Colonic mucosa (tissue), 4 donors: ENCODE results near the gene INSL6. TPM values are rescaled to one million over a fixed set of nuclear protein-coding genes. Genes with fewer than 3 reads are reported as not detected.

Source experiments
- DNase-seq: peaks from one replicate; pipeline ENCODE4 v3.0.0-alpha.2; 2020
- H3K27ac ChIP-seq: fragments of 200-600 bp; one replicate; pipeline ENCODE4 v1.8.0; 2021
- H3K27me3 ChIP-seq: fragments of 200-600 bp; one replicate; pipeline ENCODE4 v1.8.0; 2021
- H3K36me3 ChIP-seq: fragments of 200-600 bp; one replicate; pipeline ENCODE4 v1.8.0; 2021
- H3K4me1 ChIP-seq: fragments of 200-600 bp; one replicate; pipeline ENCODE4 v1.8.0; 2021; ENCODE audit warnings: mild to moderate bottlenecking
- H3K4me3 ChIP-seq: fragments of 200-600 bp; one replicate; pipeline ENCODE4 v1.8.0; 2021
- H3K9ac ChIP-seq, 2 donors: one replicate each; pipeline ENCODE4 v1.7.0; 2013; ENCODE audit warnings: control low read depth in 2 of 2, low read depth in 2 of 2, low read length in 2 of 2
- H3K9me3 ChIP-seq: fragments of 200-600 bp; one replicate; pipeline ENCODE4 v1.8.0; 2021
- CTCF ChIP-seq: fragments of 200-600 bp; IDR thresholded peaks from one replicate; pipeline ENCODE4 v1.8.0; 2022; ENCODE audit warnings: antibody characterized with exemption, mild to moderate bottlenecking
- intact Hi-C: fragments of 100-400 bp; cut with DNase I; formaldehyde crosslinking; loops from one replicate; pipeline ENCODE4 v1.14.1; 2022
- total RNA-seq, 2 donors: library from RNA; stranded (reverse); fragmentation: NEBNext Ultra II Directional in 1 of 2; extraction: Animal tissue kit (Norgen Biotek cat#: 25700) in 1 of 2; gene quantifications; one replicate each; pipeline ENCODE4 v1.2.1, GENCODE V29; 2021
- donor health status: healthy.
- donor health status: DM: no; HTN: no; CAD: no.
- donor health status: DM: no; HTN: no; CAD: no.

INSL6 gene
- total RNA-seq, 2 donors from 2014 or later = not detected

- no peak overlapping the region for H3K9ac ChIP-seq
- no peak overlapping the region for H3K27ac ChIP-seq
- TF ChIP-seq CTCF = no peak
- H3K9me3 ChIP-seq = no peaks in the 10 kb centered on the region
- DNase-seq = no peak
- no peaks in the 10 kb centered on the region for H3K27me3 ChIP-seq
- H3K36me3 ChIP-seq = peaks cover 21% of the 10 kb centered on the region
- intact Hi-C loops = no loop called here
- H3K4me1 ChIP-seq = no peaks in the 10 kb centered on the region
- no peak overlapping the region for H3K4me3 ChIP-seq
Observed at GRCh38 chr9:5122116-5122515, 63.3 kb downstream of the INSL6 start.

GRCh38 chr9:5113994-5114748, 71.3 kb downstream of the INSL6 start:
- intact Hi-C loops = no loop called here
- no peak overlapping the region for H3K27ac ChIP-seq
- H3K4me3 ChIP-seq = no peak overlapping the region
- H3K9me3 ChIP-seq = no peaks in the 10 kb centered on the region
- no peaks in the 10 kb centered on the region for H3K27me3 ChIP-seq
- no peak for TF ChIP-seq CTCF
- no peak overlapping the region for H3K9ac ChIP-seq
- no peaks in the 10 kb centered on the region for H3K4me1 ChIP-seq
- DNase-seq = no peak
- no peaks in the 10 kb centered on the region for H3K36me3 ChIP-seq

Other genes with a start within 250 kb of the INSL6 start
- gene JAK2, start 200.4 kb downstream of the INSL6 start, total RNA-seq = 10 to 100 TPM in 1 of 2 donors, 1 to 10 TPM in 1; 7.0 to 14.8 TPM
- not detected for gene INSL4, start 45.8 kb upstream of the INSL6 start, total RNA-seq
- under 1 TPM; 0.48 to 0.74 TPM for gene RLN2, start 119.1 kb upstream of the INSL6 start, total RNA-seq
- under 1 TPM; 0.48 to 0.59 TPM for gene RLN1, start 154.2 kb upstream of the INSL6 start, total RNA-seq